Motor neuron (in vitro differentiated cells): ENCODE results near the gene KRTAP3-3. TPM values are rescaled to one million over a fixed set of nuclear protein-coding genes. Genes with fewer than 3 reads are reported as not detected.
"Not testable (repeated sequence)": the region's sequence is repeated elsewhere in the genome, so short reads cannot be mapped to it uniquely, and the experiment has no call there.

Experiments used
- ATAC-seq, 8 experiments: fragments of 200-7000 bp; cut with Tn5 transposase; replicated peaks in 6 of 8; 2 replicates each; pipeline ENCODE4 v1.8.0; 2021; ENCODE audit warnings: mild to moderate bottlenecking in 8 of 8, moderate library complexity in 8 of 8
- H3K27ac ChIP-seq, 2 donors: fragments of 250-450 bp; sonication (Bioruptor Pico); 2 replicates each; pipeline ENCODE4 v1.9.0; 2021; ENCODE audit warnings: antibody characterized with exemption in 2 of 2, mild to moderate bottlenecking in 2 of 2, moderate library complexity in 1 of 2
- H3K4me1 ChIP-seq, 2 donors: fragments of 250-450 bp; sonication (Bioruptor Pico); replicated peaks in 1 of 2; 2 replicates each; pipeline ENCODE4 v1.6.1; 2021; ENCODE audit warnings: antibody characterized with exemption in 2 of 2, mild to moderate bottlenecking in 2 of 2, moderate library complexity in 1 of 2
- H3K4me3 ChIP-seq, 5 donors: fragments of 250-450 bp; sonication (Bioruptor Pico); 2 replicates each; pipeline ENCODE4 v1.9.0; 2021; ENCODE audit warnings: antibody characterized with exemption in 5 of 5, mild to moderate bottlenecking in 5 of 5, moderate library complexity in 4 of 5
- WGBS, 10 experiments: fragments of 450-650 bp; shearing (Covaris generic); methylation state at CpG; one replicate each; pipeline ENCODE4 v1.0.0; 2022; 5-methylcytosine and 5-hydroxymethylcytosine counted together
- in situ Hi-C, 9 experiments: fragments of 400-800 bp; cut with MboI; loops; one replicate each; pipeline ENCODE4 v1.15.0; 2021; ENCODE audit warnings: low sequenced_read_pairs in 9 of 9, low pct_unique_long_range_greater_than_20kb in 2 of 9; ENCODE audit not compliant: unreplicated experiment in 9 of 9
- total RNA-seq, 8 experiments: library from RNA; unstranded; fragments of 300-600 nt; gene quantifications; 2 replicates each; pipeline versions ENCODE4 v1.2.3 to v1.2.4, GENCODE V29; 2022

Gene KRTAP3-3
- total RNA-seq, result under 1 TPM in 2 of 8 experiments, not detected in 6; 0.33 to 0.47 TPM

- Histone ChIP-seq H3K27ac (no peak within 1 kb of the TSS), H3K4me1 (peaks cover 4 to 7% of the 10 kb centered on the region in 2 donors), H3K4me3 (no peak within 1 kb of the TSS)
- ATAC-seq, result no peak
- in situ Hi-C loops, result no loop called here
- 0 to 80% (median 67%) methylated on average over 1 to 2 of the region's 4 CpGs; no CpG with 5 or more reads in 5 of the 10 experiments for WGBS, 10 experiments
Observed at GRCh38 chr17:40993839-40994238, at the start of gene KRTAP3-3. Gene KRTAP3-3, minus strand, starts transcription at chr17:40994164. Its CDS starts 67 bp downstream, at chr17:40994097.

- in situ Hi-C loops, result no loop called here
- WGBS, 10 experiments, result 85 to 100% (median 100%) methylated on average over 1 of the region's 1 CpG; no CpG with 5 or more reads in 1 of the 10 experiments
Observed at GRCh38 chr17:41042953-41043352, 49.0 kb upstream of the KRTAP3-3 start.

GRCh38 chr17:41040783-41041571 lies 47.0 kb upstream of the KRTAP3-3 start, which contains the start of gene KRTAP1-1:
Gene KRTAP1-1, minus strand, starts transcription at chr17:41041450. Its CDS starts 53 bp downstream, at chr17:41041397.
- in situ Hi-C loops, ATAC-seq, H3K4me3 ChIP-seq, H3K27ac ChIP-seq, H3K4me1 ChIP-seq: not testable (repeated sequence)
- 0 to 100% (median 53%) methylated on average over 1 to 10 of the region's 14 CpGs; no CpG with 5 or more reads in 1 of the 10 experiments for WGBS, 10 experiments

More at GRCh38 chr17:41042953-41043352, 49.0 kb upstream of the KRTAP3-3 start:
- H3K4me3 ChIP-seq, result no peak overlapping the region
- no peak for ATAC-seq
- no peaks in the 10 kb centered on the region for H3K4me1 ChIP-seq
- no peak overlapping the region for H3K27ac ChIP-seq

GRCh38 chr17:41037853-41038350 lies 43.9 kb upstream of the KRTAP3-3 start:
- in situ Hi-C loops, result no loop called here
- Histone ChIP-seq H3K27ac (no peak overlapping the region), H3K4me1 (no peaks in the 10 kb centered on the region), H3K4me3 (no peak overlapping the region)
- 38 to 100% (median 50%) methylated on average over 1 to 2 of the region's 2 CpGs; no CpG with 5 or more reads in 1 of the 10 experiments for WGBS, 10 experiments
- ATAC-seq, result no peak

- WGBS, 10 experiments, result 70 to 100% (median 89%) methylated on average over 2 to 6 of the region's 10 CpGs; no CpG with 5 or more reads in 4 of the 10 experiments
- ATAC-seq, H3K27ac ChIP-seq, in situ Hi-C loops, H3K4me3 ChIP-seq, H3K4me1 ChIP-seq: not testable (repeated sequence)
Observed at GRCh38 chr17:41034346-41034935, 40.5 kb upstream of the KRTAP3-3 start, which contains the start of gene KRTAP1-3. Gene KRTAP1-3, minus strand, starts transcription at chr17:41034874. Its CDS starts 53 bp downstream, at chr17:41034821.

GRCh38 chr17:41029633-41030245 lies 35.8 kb upstream of the KRTAP3-3 start, which contains the start of gene KRTAP1-4:
Gene KRTAP1-4, minus strand, starts transcription at chr17:41030195. Its CDS starts 117 bp downstream, at chr17:41030078.
- Histone ChIP-seq H3K4me3 (no peak within 1 kb of the TSS), H3K4me1 (no peaks in the 10 kb centered on the region), H3K27ac (no peak within 1 kb of the TSS)
- ATAC-seq, result no peak
- 0 to 100% (median 68%) methylated on average over 1 to 3 of the region's 12 CpGs; no CpG with 5 or more reads in 2 of the 10 experiments for WGBS, 10 experiments
- in situ Hi-C loops, result no loop called here

GRCh38 chr17:41026715-41027471 lies 32.9 kb upstream of the KRTAP3-3 start, which contains the start of gene KRTAP1-5:
Gene KRTAP1-5, minus strand, starts transcription at chr17:41027208. Its CDS starts 53 bp downstream, at chr17:41027155.
- Histone ChIP-seq H3K4me3 (no peak within 1 kb of the TSS), H3K4me1 (no peaks in the 10 kb centered on the region), H3K27ac (no peak within 1 kb of the TSS)
- 0 to 83% (median 64%) methylated on average over 1 to 4 of the region's 9 CpGs for WGBS, 10 experiments
- no peak for ATAC-seq
- in situ Hi-C loops, result no loop called here

GRCh38 chr17:41024697-41025096 lies 30.7 kb upstream of the KRTAP3-3 start:
- no peak overlapping the region for H3K27ac ChIP-seq
- no peak for ATAC-seq

GRCh38 chr17:41020336-41020735 lies 26.4 kb upstream of the KRTAP3-3 start:
- Histone ChIP-seq H3K4me1 (no peaks in the 10 kb centered on the region), H3K4me3 (no peak overlapping the region), H3K27ac (no peak overlapping the region)
- in situ Hi-C loops, result no loop called here
- no peak for ATAC-seq

More at GRCh38 chr17:41024697-41025096, 30.7 kb upstream of the KRTAP3-3 start:
- no peaks in the 10 kb centered on the region for H3K4me1 ChIP-seq
- H3K4me3 ChIP-seq, result no peak overlapping the region
- WGBS, 10 experiments, result 14 to 92% (median 62%) methylated on average over 1 to 3 of the region's 3 CpGs
- in situ Hi-C loops, result no loop called here

GRCh38 chr17:41019415-41019814 lies 25.5 kb upstream of the KRTAP3-3 start:
- Histone ChIP-seq H3K4me3 (no peak overlapping the region), H3K4me1 (no peaks in the 10 kb centered on the region), H3K27ac (no peak overlapping the region)
- in situ Hi-C loops, result no loop called here
- ATAC-seq, result no peak
- 86 to 100% (median 100%) methylated on average over 1 to 3 of the region's 3 CpGs; no CpG with 5 or more reads in 3 of the 10 experiments for WGBS, 10 experiments

- Histone ChIP-seq H3K27ac (no peak overlapping the region), H3K4me3 (no peak overlapping the region), H3K4me1 (peaks cover 0 to 4% of the 10 kb centered on the region in 2 donors)
- in situ Hi-C loops, result no loop called here
- no peak for ATAC-seq
- 40 to 100% (median 81%) methylated on average over 1 to 3 of the region's 3 CpGs; no CpG with 5 or more reads in 3 of the 10 experiments for WGBS, 10 experiments
Observed at GRCh38 chr17:41018541-41018940, 24.6 kb upstream of the KRTAP3-3 start.

- ATAC-seq, result no peak
- in situ Hi-C loops, result no loop called here
- Histone ChIP-seq H3K27ac (no peak overlapping the region), H3K4me1 (peaks cover 0 to 4% of the 10 kb centered on the region in 2 donors), H3K4me3 (no peak overlapping the region)
- WGBS, 10 experiments, result 29 to 88% (median 71%) methylated on average over 1 to 13 of the region's 13 CpGs; no CpG with 5 or more reads in 1 of the 10 experiments
Observed at GRCh38 chr17:41016578-41017215, 22.7 kb upstream of the KRTAP3-3 start.
